Thyroid gland (tissue), 4 donors: ENCODE data around the gene CACTIN.

Source experiments
- CTCF ChIP-seq, 6 experiments: fragments of 200-600 bp in 3 of 6; fragments of 450-650 bp in 3 of 6; sonication (generic) in 3 of 6; IDR thresholded peaks; one replicate each; pipeline ENCODE4 v1.5.1; 2016 to 2019; ENCODE audit warnings: antibody characterized with exemption in 6 of 6, mild to moderate bottlenecking in 2 of 6, inconsistent platforms in 1 of 6, moderate library complexity in 1 of 6
- POLR2A ChIP-seq, 2 donors: fragments of 450-650 bp; IDR thresholded peaks; one replicate each; pipeline ENCODE4 v1.6.1; 2017; ENCODE audit warnings: antibody characterized with exemption in 2 of 2, mild to moderate bottlenecking in 2 of 2, moderate library complexity in 1 of 2

GRCh38 chr19:3642987-3643673 lies 16.5 kb upstream of the CACTIN start:
- TF ChIP-seq CTCF (IDR thresholded peaks at IDR 0.05) (no peak), POLR2A (IDR thresholded peaks at IDR 0.05) (no peak)
